Body of pancreas (tissue), 4 donors: Measurements from ENCODE around the gene UBE2E2. TPM values are rescaled to one million over a fixed set of nuclear protein-coding genes. Genes with fewer than 3 reads are reported as not detected.

Experiments used
- ATAC-seq: fragments of 150-250 bp; one replicate; pipeline ENCODE4 v1.9.1; 2016
- DNase-seq, 4 donors: peaks; one replicate each; pipeline ENCODE4 v3.0.0-alpha.2; 2019
- H3K27ac ChIP-seq, 4 donors: fragments of 200-600 bp; sonication (generic); 1 replicate in 3 of 4; 2 replicates in 1 of 4; pipeline versions ENCODE4 v1.5.1 to v1.6.1; 2016 to 2019; ENCODE audit warnings: mild to moderate bottlenecking in 1 of 4, mixed read lengths in 1 of 4, moderate library complexity in 1 of 4
- H3K27me3 ChIP-seq, 2 donors: fragments of 200-600 bp; sonication (generic); one replicate each; pipeline ENCODE4 v1.6.0; 2016; ENCODE audit warnings: mild to moderate bottlenecking in 1 of 2
- H3K36me3 ChIP-seq, 2 donors: fragments of 200-600 bp; sonication (generic); replicated peaks in 1 of 2; 2 replicates each; pipeline ENCODE4 v1.5.1; 2016; ENCODE audit warnings: low read depth in 2 of 2; ENCODE audit not compliant: insufficient read depth in 1 of 2
- H3K4me1 ChIP-seq: fragments of 200-600 bp; sonication (generic); one replicate; pipeline ENCODE4 v1.6.0; 2016
- H3K4me3 ChIP-seq, 2 donors: fragments of 200-600 bp; sonication (generic); 1 replicate in 1 of 2; 2 replicates in 1 of 2; pipeline ENCODE4 v1.5.1; 2016 to 2019
- H3K9me3 ChIP-seq, 3 donors: fragments of 200-600 bp; sonication (generic); 1 replicate in 2 of 3; 2 replicates in 1 of 3; pipeline ENCODE4 v1.5.1; 2016
- POLR2A ChIP-seq, 3 donors: fragments of 450-650 bp; IDR thresholded peaks; one replicate each; pipeline ENCODE4 v1.6.1; 2016; ENCODE audit warnings: antibody characterized with exemption in 3 of 3, mild to moderate bottlenecking in 2 of 3
- WGBS, 2 donors: methylation state at CpG; one replicate each; pipeline ENCODE4 v1.1.5; 2017; 5-methylcytosine and 5-hydroxymethylcytosine counted together
- intact Hi-C: fragments of 100-400 bp; cut with DNase I; formaldehyde crosslinking; loops from one replicate; pipeline ENCODE4 v1.15.1; 2023
- total RNA-seq, 2 donors: library from RNA; depleted of rRNA; stranded (reverse); fragments of >200 nt; gene quantifications; one replicate each; pipeline ENCODE4 v1.1.0, GENCODE V29; 2016
- TF ChIP-seq, protein P1 (sequence below), 7 experiments: fragments of 450-650 bp in 4 of 7; fragments of 200-600 bp in 3 of 7; sonication (generic) in 3 of 7; IDR thresholded peaks; one replicate each; pipeline ENCODE4 v1.5.1; 2016 to 2019; ENCODE audit warnings: antibody characterized with exemption in 7 of 7

Gene UBE2E2
- total RNA-seq, 2 donors from 2014 or later: 7.8 to 23.7 TPM

DNA sequence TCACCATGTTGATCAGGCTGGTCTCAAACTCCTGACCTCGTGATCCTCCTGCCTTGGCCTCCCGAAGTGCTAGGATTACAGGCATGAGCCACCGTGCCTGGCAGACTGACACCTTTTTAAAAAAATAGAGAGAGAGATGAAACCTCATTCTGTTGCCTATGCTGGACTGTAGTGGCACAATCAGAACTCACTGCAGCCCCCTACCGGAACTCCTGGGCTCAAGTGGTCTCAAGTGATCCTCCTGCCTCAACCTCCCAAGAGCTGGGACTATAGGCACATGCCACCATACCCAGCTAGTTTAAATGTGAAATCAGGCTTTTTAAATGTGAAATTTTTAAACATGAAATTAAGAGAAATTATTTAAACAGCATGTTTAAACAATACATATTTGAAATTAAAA, 337.5 kb downstream of the UBE2E2 start:
- Histone ChIP-seq H3K4me1 (no peaks in the 10 kb centered on the region), H3K27ac (no peak overlapping the region), H3K4me3 (no peak overlapping the region), H3K9me3 (no peaks in the 10 kb centered on the region), H3K36me3 (peaks cover 0 to 2% of the 10 kb centered on the region in 2 donors), H3K27me3 (no peaks in the 10 kb centered on the region)
- intact Hi-C loops: no loop called here
- DNase-seq (no peak), ATAC-seq (no peak)
- no peak for TF ChIP-seq POLR2A (IDR thresholded peaks at IDR 0.05)
- TF ChIP-seq, protein P1, sequence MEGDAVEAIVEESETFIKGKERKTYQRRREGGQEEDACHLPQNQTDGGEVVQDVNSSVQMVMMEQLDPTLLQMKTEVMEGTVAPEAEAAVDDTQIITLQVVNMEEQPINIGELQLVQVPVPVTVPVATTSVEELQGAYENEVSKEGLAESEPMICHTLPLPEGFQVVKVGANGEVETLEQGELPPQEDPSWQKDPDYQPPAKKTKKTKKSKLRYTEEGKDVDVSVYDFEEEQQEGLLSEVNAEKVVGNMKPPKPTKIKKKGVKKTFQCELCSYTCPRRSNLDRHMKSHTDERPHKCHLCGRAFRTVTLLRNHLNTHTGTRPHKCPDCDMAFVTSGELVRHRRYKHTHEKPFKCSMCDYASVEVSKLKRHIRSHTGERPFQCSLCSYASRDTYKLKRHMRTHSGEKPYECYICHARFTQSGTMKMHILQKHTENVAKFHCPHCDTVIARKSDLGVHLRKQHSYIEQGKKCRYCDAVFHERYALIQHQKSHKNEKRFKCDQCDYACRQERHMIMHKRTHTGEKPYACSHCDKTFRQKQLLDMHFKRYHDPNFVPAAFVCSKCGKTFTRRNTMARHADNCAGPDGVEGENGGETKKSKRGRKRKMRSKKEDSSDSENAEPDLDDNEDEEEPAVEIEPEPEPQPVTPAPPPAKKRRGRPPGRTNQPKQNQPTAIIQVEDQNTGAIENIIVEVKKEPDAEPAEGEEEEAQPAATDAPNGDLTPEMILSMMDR (IDR thresholded peaks at IDR 0.05): no peak
- 75 to 77% methylated on average over 4 of the region's 4 CpGs for WGBS, 2 donors

DNA sequence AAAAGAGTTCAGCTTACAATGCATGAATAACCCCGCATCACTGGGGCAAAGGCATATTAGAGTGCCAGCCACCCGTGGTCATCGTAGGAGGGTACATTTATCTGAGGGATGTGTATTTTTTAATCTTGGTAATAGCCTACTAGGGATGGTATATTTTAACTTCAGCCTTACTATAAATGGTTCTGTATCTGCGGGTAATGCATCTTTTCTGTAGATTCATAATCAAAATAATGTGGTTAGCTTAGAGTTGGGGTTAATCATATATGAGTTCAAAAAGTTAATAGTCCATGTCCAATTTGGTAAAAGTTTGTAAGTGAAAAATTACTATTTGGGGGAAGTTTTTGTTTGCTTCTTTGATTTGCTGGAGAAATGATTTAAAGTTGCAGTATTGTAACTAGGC, 339.0 kb downstream of the UBE2E2 start:
- intact Hi-C loops: no loop called here
- TF ChIP-seq POLR2A (IDR thresholded peaks at IDR 0.05): no peak
- TF ChIP-seq, protein P1 (IDR thresholded peaks at IDR 0.05): no peak
- no peaks in the 10 kb centered on the region for H3K27me3 ChIP-seq
- no peaks in the 10 kb centered on the region for H3K9me3 ChIP-seq
- DNase-seq (no peak), ATAC-seq (no peak)
- H3K27ac ChIP-seq: no peak overlapping the region
- H3K4me3 ChIP-seq: no peak overlapping the region
- no peaks in the 10 kb centered on the region for H3K4me1 ChIP-seq
- H3K36me3 ChIP-seq: peaks cover 0 to 2% of the 10 kb centered on the region in 2 donors
- 94 to 96% methylated on average over 4 of the region's 4 CpGs for WGBS, 2 donors

DNA sequence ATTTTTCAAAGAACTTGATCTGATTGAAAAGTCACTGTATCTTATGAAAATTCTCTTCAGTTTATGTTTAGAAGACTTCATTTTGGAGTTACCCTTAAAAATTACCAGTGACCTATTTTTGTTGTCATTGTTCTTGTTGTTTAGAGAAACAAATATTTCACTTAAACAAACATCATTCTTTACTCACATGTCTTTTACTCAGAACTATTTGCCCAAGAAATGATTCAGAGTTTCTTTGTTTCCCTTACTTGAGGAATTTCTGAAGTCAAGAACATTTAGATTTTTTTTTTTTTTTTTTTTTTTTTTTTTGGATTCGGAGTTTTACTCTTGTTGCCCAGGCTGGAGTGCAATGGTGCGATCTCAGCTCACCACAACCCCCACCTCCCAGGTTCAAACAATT, 343.1 kb downstream of the UBE2E2 start:
- WGBS, 2 donors: 88 to 94% methylated on average over 2 of the region's 2 CpGs
- Histone ChIP-seq H3K27me3 (no peaks in the 10 kb centered on the region), H3K27ac (no peak overlapping the region), H3K4me1 (no peaks in the 10 kb centered on the region), H3K36me3 (no peaks in the 10 kb centered on the region), H3K4me3 (no peak overlapping the region), H3K9me3 (no peaks in the 10 kb centered on the region)
- DNase-seq (no peak), ATAC-seq (no peak)
- intact Hi-C loops: no loop called here
- TF ChIP-seq, protein P1 (IDR thresholded peaks at IDR 0.05): no peak
- TF ChIP-seq POLR2A (IDR thresholded peaks at IDR 0.05): no peak

DNA sequence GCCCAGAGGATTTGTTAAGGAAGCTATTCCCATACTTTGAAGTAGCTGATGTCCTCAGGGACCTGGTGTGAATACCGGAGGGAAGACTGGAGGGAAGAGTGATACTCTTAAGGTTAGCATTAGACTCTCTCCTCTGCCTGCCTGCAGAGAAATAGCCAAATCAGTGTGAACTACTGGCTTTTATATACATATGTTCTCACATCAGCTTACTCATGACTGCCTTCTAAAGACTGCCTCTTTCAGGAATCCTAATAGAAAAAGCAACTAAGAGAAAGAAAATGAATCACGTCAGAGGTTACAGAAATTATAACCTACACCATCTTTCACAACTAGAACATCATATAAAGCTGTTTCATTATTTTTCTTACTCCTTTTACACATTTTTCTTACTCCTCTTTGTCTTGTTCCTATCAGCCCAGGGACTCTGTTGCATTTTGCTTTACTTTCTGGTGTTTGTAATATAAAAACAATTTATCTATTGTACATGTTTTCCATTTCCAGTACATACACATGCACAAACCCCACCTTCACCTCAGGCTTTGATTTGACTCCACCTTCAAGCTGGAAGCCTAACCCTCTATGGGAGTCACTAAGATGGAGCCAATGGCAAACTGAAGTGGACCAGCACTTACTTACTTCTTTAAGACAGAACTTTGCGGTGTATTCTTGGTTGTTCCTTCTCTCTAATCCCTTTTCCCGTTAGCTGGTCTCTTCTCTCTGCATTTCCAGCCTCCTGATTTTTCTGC, 345.0 kb downstream of the UBE2E2 start:
- WGBS, 2 donors: 78 to 95% methylated on average over 4 of the region's 4 CpGs
- intact Hi-C loops: no loop called here
- TF ChIP-seq, protein P1 (IDR thresholded peaks at IDR 0.05): no peak
- no peak for TF ChIP-seq POLR2A (IDR thresholded peaks at IDR 0.05)
- ATAC-seq (no peak), DNase-seq (no peak)
- no peaks in the 10 kb centered on the region for H3K27me3 ChIP-seq
- no peak overlapping the region for H3K27ac ChIP-seq
- no peaks in the 10 kb centered on the region for H3K4me1 ChIP-seq
- no peak overlapping the region for H3K4me3 ChIP-seq
- H3K36me3 ChIP-seq: no peaks in the 10 kb centered on the region
- H3K9me3 ChIP-seq: no peaks in the 10 kb centered on the region

DNA sequence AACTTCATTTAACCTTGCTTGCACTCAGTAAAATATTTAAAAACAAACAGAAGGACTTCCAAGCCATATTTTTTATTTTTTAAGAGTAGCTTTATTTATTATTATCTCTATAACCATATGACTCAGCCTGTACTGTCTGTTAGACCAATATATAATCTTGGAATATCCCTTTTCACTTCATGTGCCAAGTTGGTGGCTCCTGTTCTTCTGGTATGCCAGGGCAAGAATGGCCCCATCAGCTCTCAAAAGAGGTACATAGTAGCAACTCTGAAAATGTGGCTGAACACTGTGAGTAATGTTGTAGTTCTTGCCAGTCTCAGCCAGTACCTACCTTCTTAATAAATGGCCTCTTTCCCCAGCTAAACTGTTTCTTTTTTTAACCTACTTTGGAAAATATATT, 345.6 kb downstream of the UBE2E2 start:
- no peaks in the 10 kb centered on the region for H3K36me3 ChIP-seq
- no peak overlapping the region for H3K4me3 ChIP-seq
- H3K4me1 ChIP-seq: no peaks in the 10 kb centered on the region
- intact Hi-C loops: no loop called here
- ATAC-seq (no peak), DNase-seq (no peak)
- H3K27me3 ChIP-seq: no peaks in the 10 kb centered on the region
- no peak overlapping the region for H3K27ac ChIP-seq
- TF ChIP-seq, protein P1 (IDR thresholded peaks at IDR 0.05): no peak
- no peak for TF ChIP-seq POLR2A (IDR thresholded peaks at IDR 0.05)
- no peaks in the 10 kb centered on the region for H3K9me3 ChIP-seq
